Activated CD4-positive, alpha-beta T cell treated with anti-CD3 and anti-CD28 coated beads, Interleukin-2, Interleukin-6, amounts not matched to agents 100 ng/mL and 50 ng/mL, durations not matched to agents 16 hours and 8 hours (primary cell): ENCODE results near the gene TMEM132A.

Experiments
- DNase-seq: peaks from one replicate; pipeline ENCODE4 v3.0.0-alpha.2; 2020

The TMEM132A gene, protein sequence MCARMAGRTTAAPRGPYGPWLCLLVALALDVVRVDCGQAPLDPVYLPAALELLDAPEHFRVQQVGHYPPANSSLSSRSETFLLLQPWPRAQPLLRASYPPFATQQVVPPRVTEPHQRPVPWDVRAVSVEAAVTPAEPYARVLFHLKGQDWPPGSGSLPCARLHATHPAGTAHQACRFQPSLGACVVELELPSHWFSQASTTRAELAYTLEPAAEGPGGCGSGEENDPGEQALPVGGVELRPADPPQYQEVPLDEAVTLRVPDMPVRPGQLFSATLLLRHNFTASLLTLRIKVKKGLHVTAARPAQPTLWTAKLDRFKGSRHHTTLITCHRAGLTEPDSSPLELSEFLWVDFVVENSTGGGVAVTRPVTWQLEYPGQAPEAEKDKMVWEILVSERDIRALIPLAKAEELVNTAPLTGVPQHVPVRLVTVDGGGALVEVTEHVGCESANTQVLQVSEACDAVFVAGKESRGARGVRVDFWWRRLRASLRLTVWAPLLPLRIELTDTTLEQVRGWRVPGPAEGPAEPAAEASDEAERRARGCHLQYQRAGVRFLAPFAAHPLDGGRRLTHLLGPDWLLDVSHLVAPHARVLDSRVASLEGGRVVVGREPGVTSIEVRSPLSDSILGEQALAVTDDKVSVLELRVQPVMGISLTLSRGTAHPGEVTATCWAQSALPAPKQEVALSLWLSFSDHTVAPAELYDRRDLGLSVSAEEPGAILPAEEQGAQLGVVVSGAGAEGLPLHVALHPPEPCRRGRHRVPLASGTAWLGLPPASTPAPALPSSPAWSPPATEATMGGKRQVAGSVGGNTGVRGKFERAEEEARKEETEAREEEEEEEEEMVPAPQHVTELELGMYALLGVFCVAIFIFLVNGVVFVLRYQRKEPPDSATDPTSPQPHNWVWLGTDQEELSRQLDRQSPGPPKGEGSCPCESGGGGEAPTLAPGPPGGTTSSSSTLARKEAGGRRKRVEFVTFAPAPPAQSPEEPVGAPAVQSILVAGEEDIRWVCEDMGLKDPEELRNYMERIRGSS

GRCh38 chr11:60924110-60924905 lies at the start of gene TMEM132A:
Gene TMEM132A, plus strand, starts transcription at chr11:60924460. Its CDS starts 174 bp downstream, at chr11:60924634.
- DNase-seq, result peak; percentile 29

DNA sequence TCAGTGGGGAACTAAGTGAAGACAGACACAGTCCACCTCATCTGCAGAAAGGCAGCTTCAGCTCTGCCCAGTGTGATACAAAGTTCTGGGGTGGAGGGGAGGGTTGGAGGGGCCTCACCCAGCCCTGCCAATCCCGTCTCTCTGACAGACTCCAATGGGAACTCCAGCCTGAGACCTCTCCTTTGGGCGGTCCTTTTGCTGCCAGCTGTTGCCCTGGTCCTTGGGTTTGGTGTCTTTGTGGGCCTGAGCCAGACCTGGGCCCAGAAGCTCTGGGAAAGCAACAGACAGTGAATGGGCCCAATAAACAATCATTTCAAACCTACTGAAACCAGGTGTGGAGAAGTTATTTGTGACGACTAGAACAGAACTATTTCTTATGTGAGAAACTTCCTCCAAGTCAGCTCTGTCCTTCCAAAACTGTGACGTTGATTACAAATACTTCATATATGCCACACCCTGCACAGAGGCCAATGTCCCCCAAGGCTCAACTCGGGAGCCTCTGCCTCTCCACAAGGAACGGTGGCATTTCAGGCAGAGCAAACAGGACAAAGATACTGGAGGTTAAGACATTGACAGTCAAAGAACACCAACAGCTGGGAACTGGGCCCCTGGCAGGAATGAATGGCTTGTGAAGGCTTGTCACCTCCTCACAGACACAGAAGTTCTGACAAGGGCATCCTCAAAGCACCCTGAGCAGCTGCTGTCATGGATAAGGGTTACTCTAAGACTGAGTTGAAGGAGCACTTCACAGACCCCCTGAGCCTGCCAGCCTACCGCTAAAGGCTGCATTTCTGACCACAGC lies 48.7 kb upstream of the TMEM132A start:
- DNase-seq, result no peak

DNA sequence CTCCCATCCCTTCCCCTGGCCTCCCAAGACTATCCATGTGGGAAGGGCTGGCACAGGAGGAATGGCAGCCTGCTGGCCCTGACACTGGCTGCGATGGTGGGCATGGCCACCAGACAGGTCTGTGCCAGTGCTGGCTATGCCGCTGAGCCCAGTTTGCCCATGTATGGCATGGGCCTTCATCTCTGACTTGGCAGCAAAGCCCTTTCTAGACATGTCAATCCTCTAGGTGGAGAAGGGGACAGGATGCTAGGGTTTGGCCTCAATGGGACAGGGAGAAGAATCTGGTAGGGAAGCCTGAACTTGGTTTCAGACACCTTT lies 48.1 kb upstream of the TMEM132A start:
- no peak for DNase-seq

GRCh38 chr11:60878245-60879101 lies 45.8 kb upstream of the TMEM132A start:
- no peak for DNase-seq

- DNase-seq, result no peak
These were observed 45.2 kb upstream of the TMEM132A start for GRCh38 chr11:60879104-60879503.

GRCh38 chr11:60879971-60880588 lies 44.2 kb upstream of the TMEM132A start:
- no peak for DNase-seq

GRCh38 chr11:60880643-60881282 lies 43.5 kb upstream of the TMEM132A start:
- DNase-seq, result no peak

DNA sequence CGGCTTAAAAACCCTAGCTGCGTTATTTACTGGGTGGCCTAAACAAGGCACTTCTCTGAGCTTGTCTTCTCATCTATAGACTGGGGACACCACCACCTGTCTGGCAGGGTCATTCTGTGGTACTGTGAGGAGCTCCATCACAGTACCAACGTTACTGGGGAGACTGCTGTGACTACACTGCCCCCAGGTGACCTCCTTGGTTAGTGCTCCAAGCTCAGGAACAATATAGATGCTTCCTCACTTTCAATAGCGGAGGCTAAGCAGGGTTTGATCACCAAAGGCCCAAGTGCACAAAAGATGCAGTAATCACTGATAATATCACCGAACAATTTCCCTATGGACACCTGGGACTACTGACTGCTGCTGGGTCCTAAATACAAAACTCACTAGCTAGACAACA lies 36.7 kb upstream of the TMEM132A start:
- peak; percentile 43 for DNase-seq

- no peak for DNase-seq
These were observed 34.4 kb upstream of the TMEM132A start for GRCh38 chr11:60889869-60890311.

- no peak for DNase-seq
These were observed 33.6 kb upstream of the TMEM132A start for GRCh38 chr11:60890696-60891095.

GRCh38 chr11:60891103-60891741 lies 33.0 kb upstream of the TMEM132A start:
- no peak for DNase-seq

GRCh38 chr11:60895687-60896086 lies 28.6 kb upstream of the TMEM132A start:
- DNase-seq, result no peak

- no peak for DNase-seq
These were observed 26.8 kb upstream of the TMEM132A start for GRCh38 chr11:60897496-60897895.

- peak; percentile 64 for DNase-seq
These were observed 25.0 kb upstream of the TMEM132A start for GRCh38 chr11:60899046-60899936.

- DNase-seq, result no peak
These were observed 24.3 kb upstream of the TMEM132A start for GRCh38 chr11:60899977-60900376.

DNA sequence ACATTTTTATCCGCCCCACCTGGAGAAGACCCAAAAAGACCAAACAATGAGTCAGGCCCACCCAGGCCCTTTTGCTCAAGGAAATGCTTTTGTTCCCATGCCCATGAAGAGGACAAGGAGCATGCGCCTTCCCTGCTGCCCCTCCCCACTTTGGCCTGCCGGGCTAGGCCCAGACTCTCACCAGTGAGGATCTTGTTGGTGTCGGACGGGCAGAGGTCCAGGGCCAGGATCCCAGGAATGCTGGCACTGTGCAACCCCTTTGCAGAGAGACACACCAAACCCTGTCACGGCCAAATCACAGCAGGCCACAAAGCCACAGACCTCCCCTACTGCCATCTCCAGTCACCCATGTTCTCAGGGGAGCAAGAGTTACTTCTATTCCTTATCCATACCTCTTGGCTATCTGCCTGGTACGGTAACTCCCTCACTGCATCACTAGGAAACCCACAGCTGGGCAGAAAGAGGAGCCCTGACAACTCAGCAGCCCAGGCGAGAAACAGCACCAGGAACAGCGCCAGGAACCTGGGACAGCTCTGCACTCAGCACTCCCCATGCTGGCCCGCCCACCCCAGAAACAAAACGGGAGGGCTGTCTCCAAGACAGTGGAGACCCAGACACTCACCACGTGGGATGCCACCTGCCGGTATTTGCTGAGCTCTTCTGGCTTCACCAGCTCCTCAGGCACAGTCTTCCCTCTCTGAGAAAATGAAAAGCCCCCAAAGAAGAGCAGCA lies 23.4 kb upstream of the TMEM132A start:
- no peak for DNase-seq

- DNase-seq, result no peak
These were observed 21.6 kb upstream of the TMEM132A start for GRCh38 chr11:60902625-60903024.

- DNase-seq, result no peak
These were observed 19.2 kb upstream of the TMEM132A start for GRCh38 chr11:60905047-60905446.
